HG02610 (cell line): ENCODE results near the gene CELA3A.

Source experiments
- ATAC-seq: cut with Tn5 transposase; IDR thresholded peaks from one replicate; pipeline ENCODE4 v1.9.1; 2021; ENCODE audit warnings: mild to moderate bottlenecking, moderate library complexity; ENCODE audit not compliant: unreplicated experiment

The CELA3A gene

GRCh38 chr1:22045604-22046228, 44.3 kb downstream of the CELA3A start:
- no peak for ATAC-seq

DNA sequence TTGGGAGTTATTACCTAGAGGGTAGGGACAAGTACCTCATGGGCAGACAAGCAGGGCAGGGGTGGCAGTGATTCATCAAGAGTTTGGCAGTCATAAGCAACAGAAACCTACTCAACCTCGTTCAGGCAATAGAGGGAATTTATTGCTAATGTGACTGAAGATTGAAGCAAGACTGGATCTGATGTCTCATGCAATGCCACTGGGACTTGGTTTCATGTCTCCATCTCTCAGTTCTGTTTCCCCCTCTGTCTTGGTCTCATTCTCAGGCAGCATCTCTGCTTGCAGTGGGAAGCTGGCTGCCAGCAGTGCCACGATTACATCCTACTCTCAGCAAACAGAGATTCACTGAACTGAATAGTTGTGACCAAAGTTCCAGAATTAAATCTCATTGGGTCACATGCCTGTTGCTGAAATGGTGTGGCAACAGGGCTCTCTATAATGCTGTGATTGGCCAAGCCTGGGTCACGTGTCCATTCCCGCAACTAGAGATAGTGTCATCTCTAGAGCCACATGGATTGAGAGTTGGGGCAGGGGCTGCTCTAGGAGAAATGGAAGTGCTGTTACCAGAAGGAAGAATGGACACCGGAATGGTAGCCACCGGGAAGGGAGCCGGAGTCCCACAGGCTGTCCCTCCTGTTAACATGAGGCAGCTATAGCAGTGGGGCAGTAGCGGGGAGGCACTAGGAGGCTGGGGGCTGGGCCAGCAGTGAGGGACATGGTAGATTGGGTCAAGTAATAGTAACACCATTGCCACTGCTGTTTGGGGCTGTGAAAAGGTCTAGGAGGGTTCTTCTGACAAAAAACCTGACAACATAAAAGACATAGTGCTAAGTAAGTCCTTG, 47.1 kb downstream of the CELA3A start:
- ATAC-seq: no peak

DNA sequence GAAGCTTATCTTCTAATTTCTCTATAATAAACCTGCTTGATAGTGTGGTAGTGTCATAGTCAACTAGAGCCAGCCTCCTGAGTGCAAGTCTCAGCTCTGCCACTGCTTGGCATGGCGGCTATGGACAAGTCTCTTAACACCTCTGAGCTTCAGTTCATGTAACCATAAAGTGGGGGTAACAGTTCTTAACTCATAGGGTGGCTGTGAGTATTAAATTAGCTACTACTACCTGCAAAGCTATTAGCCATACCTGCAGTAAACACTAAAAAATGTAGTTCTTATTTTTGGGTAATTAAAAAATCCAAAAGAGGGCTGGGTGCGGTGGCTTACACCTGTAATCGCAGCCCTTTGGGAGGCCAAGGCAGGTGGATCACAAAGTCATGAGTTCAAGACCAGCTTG, 48.9 kb downstream of the CELA3A start:
- no peak for ATAC-seq

- ATAC-seq: no peak
Observed at GRCh38 chr1:22051607-22052114, 50.2 kb downstream of the CELA3A start.

- peak; percentile 80 for ATAC-seq
Observed at GRCh38 chr1:22052115-22053016, 50.9 kb downstream of the CELA3A start, which contains the start of gene CDC42. Gene CDC42 (plus strand): TSS chr1:22052709. CDS start chr1:22078479, 25,770 bp downstream.

- peak; percentile 24 for ATAC-seq
Observed at GRCh38 chr1:22053017-22053860, 51.8 kb downstream of the CELA3A start.

DNA sequence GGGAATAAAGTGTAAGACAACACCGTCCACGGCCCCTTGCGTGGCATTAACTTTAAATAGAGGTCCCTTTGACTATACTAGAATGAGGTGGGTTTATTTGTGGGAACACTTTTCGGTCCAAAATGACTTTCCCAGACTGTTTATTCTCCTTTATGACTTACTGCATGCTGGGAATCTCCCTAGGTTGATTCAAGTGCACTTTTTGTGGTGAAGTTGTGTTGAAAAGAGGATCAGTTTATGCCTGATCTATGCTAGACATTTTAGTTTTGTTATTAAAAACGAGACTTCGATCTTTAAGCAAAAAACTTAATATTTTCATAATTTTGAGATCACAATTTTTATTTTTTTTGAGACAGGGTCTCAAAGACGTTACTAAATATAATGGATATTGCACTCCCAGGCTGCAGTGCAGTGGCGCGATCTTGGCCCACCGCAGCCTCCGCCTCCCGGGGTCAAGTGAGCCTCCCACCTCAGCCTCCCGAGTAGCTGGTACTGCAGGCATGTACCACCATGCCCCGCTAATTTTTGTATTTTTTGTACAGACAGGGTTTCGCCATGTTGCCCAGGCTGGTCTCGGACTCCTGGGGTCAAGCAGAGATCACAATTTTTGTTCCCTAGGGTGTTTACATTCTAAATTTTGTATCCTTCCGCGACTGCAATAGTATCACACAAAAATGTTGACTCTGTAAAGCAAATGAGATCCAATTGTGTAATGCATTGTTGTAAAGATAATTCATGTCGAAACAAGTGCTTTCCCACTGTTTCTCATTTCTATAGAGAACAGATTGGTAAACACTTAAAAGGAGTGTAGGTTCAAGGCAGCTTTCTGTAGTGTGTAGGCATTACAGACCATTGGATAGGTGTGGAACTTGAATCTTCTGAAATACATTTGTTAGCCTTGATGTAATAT, 52.7 kb downstream of the CELA3A start:
- ATAC-seq: peak; percentile 17

GRCh38 chr1:22055463-22055862, 54.0 kb downstream of the CELA3A start:
- ATAC-seq: no peak

DNA sequence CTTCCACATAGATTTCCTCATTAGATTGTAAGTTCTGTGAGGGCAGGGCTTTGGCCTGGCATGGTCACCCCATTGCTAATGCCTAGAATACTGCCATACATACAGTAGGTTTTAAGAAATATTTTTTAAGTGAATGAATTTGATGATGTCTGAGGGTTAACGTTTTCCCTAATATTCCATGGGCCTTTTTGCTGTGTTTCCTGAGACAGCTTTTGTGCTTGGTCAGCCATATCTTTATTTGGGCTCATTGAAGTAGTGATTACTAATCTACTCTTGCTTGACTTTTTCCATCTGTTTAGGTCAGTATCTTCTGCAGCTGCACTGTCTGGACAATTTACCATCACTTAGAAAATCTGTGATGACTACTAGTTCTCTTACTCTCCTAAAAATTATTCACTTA, 54.6 kb downstream of the CELA3A start:
- ATAC-seq: no peak

- no peak for ATAC-seq
Observed at GRCh38 chr1:22056936-22057335, 55.5 kb downstream of the CELA3A start.

GRCh38 chr1:22057861-22058260, 56.4 kb downstream of the CELA3A start:
- ATAC-seq: no peak
